PC-9 (cell line): ENCODE results near the gene GNG13. TPM values are rescaled to one million over a fixed set of nuclear protein-coding genes. Genes with fewer than 3 reads are reported as not detected.
A peak's percentile ranks its signal among the peaks of the same experiment; 100 is the strongest.

Experiments
- BruUV-seq: library from RNA; stranded (reverse); fragments of 400-500 nt; replicated peaks from 2 replicates; lab custom pipeline; 2021; lab: Mats Ljungman, UMichigan
- CTCF ChIA-PET: fragments of 300-600 bp; sonication (Branson Sonifier 250); formaldehyde crosslinking; loops from one replicate; lab custom pipeline; 2022; ENCODE audit warnings: antibody characterized with exemption; lab: Charles Lee
- POLR2A ChIA-PET: fragments of 300-600 bp; sonication (Branson Sonifier 250); formaldehyde crosslinking; loops from one replicate; lab custom pipeline; 2022; ENCODE audit warnings: antibody characterized with exemption; ENCODE audit not compliant: unreplicated experiment; lab: Charles Lee
- DNase-seq, 2 experiments: peaks; one replicate each; pipeline versions ENCODE4 v3.0.0 to v3.0.0-alpha.2; 2015 to 2022; ENCODE audit warnings: mixed read lengths in 1 of 2
- H2AFZ ChIP-seq: fragments of 200-600 bp; sonication (generic); 2 replicates; pipeline ENCODE4 v1.8.1; 2017; ENCODE audit warnings: antibody characterized with exemption
- H3F3A ChIP-seq: fragments of 200-600 bp; sonication (generic); 2 replicates; pipeline ENCODE4 v1.8.1; 2017; ENCODE audit warnings: antibody characterized with exemption, mild to moderate bottlenecking, low read depth; ENCODE audit not compliant: insufficient read depth
- H3K27ac ChIP-seq: fragments of 200-600 bp; sonication (generic); 2 replicates; pipeline ENCODE4 v1.6.1; 2016; ENCODE audit warnings: mixed run types
- H3K27me3 ChIP-seq: fragments of 200-600 bp; sonication (generic); 2 replicates; pipeline ENCODE4 v1.6.1; 2016; ENCODE audit warnings: low read depth, mixed run types; ENCODE audit not compliant: insufficient read depth
- H3K36me3 ChIP-seq: fragments of 200-600 bp; sonication (generic); 2 replicates; pipeline ENCODE4 v1.6.1; 2016; ENCODE audit warnings: low read depth, mixed run types
- H3K4me1 ChIP-seq: fragments of 200-600 bp; sonication (generic); replicated peaks from 2 replicates; pipeline ENCODE4 v1.6.1; 2016; ENCODE audit warnings: mixed run types; ENCODE audit not compliant: insufficient read depth
- H3K4me2 ChIP-seq: fragments of 200-600 bp; sonication (generic); 2 replicates; pipeline ENCODE4 v1.6.1; 2017; ENCODE audit warnings: mixed run types
- H3K4me3 ChIP-seq: fragments of 200-600 bp; sonication (generic); 2 replicates; pipeline ENCODE4 v1.6.1; 2016; ENCODE audit warnings: mixed run types
- H3K79me2 ChIP-seq: fragments of 200-600 bp; sonication (generic); 2 replicates; pipeline ENCODE4 v1.6.1; 2017; ENCODE audit warnings: low read depth, mixed run types
- H3K9me2 ChIP-seq: fragments of 200-600 bp; sonication (generic); 2 replicates; pipeline ENCODE4 v1.8.1; 2017; ENCODE audit warnings: mild to moderate bottlenecking; ENCODE audit not compliant: insufficient read depth
- H3K9me3 ChIP-seq: fragments of 200-600 bp; sonication (generic); 2 replicates; pipeline ENCODE4 v1.8.1; 2016; ENCODE audit warnings: low read depth; ENCODE audit not compliant: insufficient read depth
- H4K20me1 ChIP-seq: fragments of 200-600 bp; sonication (generic); 2 replicates; pipeline ENCODE4 v1.8.1; 2017; ENCODE audit not compliant: insufficient read depth
- CTCF ChIP-seq: fragments of 200-600 bp; sonication (generic); conservative IDR thresholded peaks from 2 replicates; pipeline ENCODE4 v1.6.1; 2017; ENCODE audit warnings: mixed run types, antibody characterized with exemption, mild to moderate bottlenecking, moderate library complexity
- EZH2 ChIP-seq: fragments of 200-600 bp; sonication (generic); IDR thresholded peaks from 2 replicates; pipeline ENCODE4 v1.8.0; 2017; ENCODE audit warnings: antibody characterized with exemption, low read depth
- intact Hi-C: fragments of 100-400 bp; cut with micrococcal nuclease; formaldehyde crosslinking; loops from one replicate; pipeline ENCODE4 v1.10.0; 2022; ENCODE audit not compliant: unreplicated experiment
- total RNA-seq: library from RNA; stranded (reverse); gene quantifications from 2 replicates; pipeline ENCODE4 v1.2.3, GENCODE V29; 2021

The GNG13 gene
- total RNA-seq, 1 experiment from 2014 or later, result not detected

- TF ChIP-seq EZH2, result no peak
- no peak for TF ChIP-seq CTCF
- POLR2A ChIA-PET, result no interaction called here
- intact Hi-C loops, result no loop called here
Measured at GRCh38 chr16:778909-779527, 21.5 kb downstream of the GNG13 start.

GRCh38 chr16:778447-778846, 22.1 kb downstream of the GNG13 start:
- no TSS peak for BruUV-seq
- Histone ChIP-seq H2AFZ (no peak overlapping the region), H3K4me3 (no peak overlapping the region), H3K36me3 (no peaks in the 10 kb centered on the region), H3K9me2 (no peaks in the 10 kb centered on the region), H3K27me3 (peaks cover 34% of the 10 kb centered on the region), H3K79me2 (no peaks in the 10 kb centered on the region), H3K4me2 (no peak overlapping the region), H3K9me3 (no peaks in the 10 kb centered on the region), H4K20me1 (no peaks in the 10 kb centered on the region), H3F3A (0 out of 2 replicates have a peak, but pooled peaks cover 6% of the 10 kb centered on the region), H3K4me1 (no peaks in the 10 kb centered on the region), H3K27ac (no peak overlapping the region)
- TF ChIP-seq CTCF, result no peak
- no peak for TF ChIP-seq EZH2
- intact Hi-C loops, result no loop called here
- POLR2A ChIA-PET, result no interaction called here
- no peak for DNase-seq
- CTCF ChIA-PET, result no interaction called here

More at GRCh38 chr16:778909-779527, 21.5 kb downstream of the GNG13 start:
- no TSS peak for BruUV-seq
- Histone ChIP-seq H3K4me1 (no peaks in the 10 kb centered on the region), H3F3A (0 out of 2 replicates have a peak, but pooled peaks cover 6% of the 10 kb centered on the region), H3K9me3 (no peaks in the 10 kb centered on the region), H3K9me2 (no peaks in the 10 kb centered on the region), H3K27ac (no peak overlapping the region), H3K79me2 (no peaks in the 10 kb centered on the region), H3K4me3 (no peak overlapping the region), H3K36me3 (no peaks in the 10 kb centered on the region), H2AFZ (no peak overlapping the region), H3K27me3 (peaks cover 34% of the 10 kb centered on the region), H3K4me2 (no peak overlapping the region), H4K20me1 (no peaks in the 10 kb centered on the region)
- CTCF ChIA-PET, result no interaction called here
- no peak for DNase-seq

- no peaks in the 10 kb centered on the region for H3K9me3 ChIP-seq
- H2AFZ ChIP-seq, result no peak overlapping the region
- POLR2A ChIA-PET, result no interaction called here
- no peaks in the 10 kb centered on the region for H3K9me2 ChIP-seq
- 0 out of 2 replicates have a peak overlapping the region, but pooled peaks have one; percentile 11 for H3K4me2 ChIP-seq
- 0 out of 2 replicates have a peak, but pooled peaks cover 6% of the 10 kb centered on the region for H3F3A ChIP-seq
- H3K4me3 ChIP-seq, result no peak overlapping the region
- peak in 1 of 2 experiments; percentile 62 for DNase-seq
- H3K4me1 ChIP-seq, result no peaks in the 10 kb centered on the region
- no peaks in the 10 kb centered on the region for H3K36me3 ChIP-seq
- peaks cover 30% of the 10 kb centered on the region for H3K27me3 ChIP-seq
- CTCF ChIA-PET, result no interaction called here
- H4K20me1 ChIP-seq, result no peaks in the 10 kb centered on the region
- H3K27ac ChIP-seq, result no peak overlapping the region
- intact Hi-C loops, result loop anchor here (2.0 kb wide), 2 partner anchors 17 to 37 kb away; partner anchors contain the start of genes CIAO3 and MSLN
- no TSS peak for BruUV-seq
- no peaks in the 10 kb centered on the region for H3K79me2 ChIP-seq
- TF ChIP-seq CTCF, result no peak
- TF ChIP-seq EZH2, result no peak
Measured at GRCh38 chr16:777826-778225, 22.7 kb downstream of the GNG13 start.
